CD14-positive monocyte (primary cell): ENCODE data around the gene ZBTB47. TPM values are rescaled to one million over a fixed set of nuclear protein-coding genes. Genes with fewer than 3 reads are reported as not detected.

Experiments
- DNase-seq, 3 donors: peaks; one replicate each; pipeline ENCODE4 v3.0.0-alpha.2; 2011 to 2022
- H2AFZ ChIP-seq: 2 replicates; pipeline ENCODE4 v1.6.0; 2012; ENCODE audit warnings: mild to moderate bottlenecking, low read depth, low read length, inconsistent platforms; ENCODE audit not compliant: insufficient read depth, poor library complexity, severe bottlenecking
- H3K27ac ChIP-seq, 2 donors: 1 replicate in 1 of 2; 2 replicates in 1 of 2; pipeline ENCODE4 v1.5.1; 2012 to 2013; ENCODE audit warnings: low read length in 2 of 2, control low read depth in 1 of 2, inconsistent platforms in 1 of 2, low read depth in 1 of 2, mild to moderate bottlenecking in 1 of 2
- H3K27me3 ChIP-seq, 2 donors: one replicate each; pipeline versions ENCODE4 v1.6.0 to v1.6.1; 2011 to 2013; ENCODE audit warnings: low read length in 2 of 2; ENCODE audit not compliant: control insufficient read depth in 2 of 2, insufficient read depth in 2 of 2
- H3K36me3 ChIP-seq, 2 donors: replicated peaks in 1 of 2; 1 replicate in 1 of 2; 2 replicates in 1 of 2; pipeline versions ENCODE4 v1.5.1 to v1.6.1; 2012 to 2013; ENCODE audit warnings: low read length in 2 of 2, control low read depth in 1 of 2, inconsistent platforms in 1 of 2, mild to moderate bottlenecking in 1 of 2; ENCODE audit not compliant: insufficient read depth in 2 of 2, control insufficient read depth in 1 of 2
- H3K4me1 ChIP-seq, 2 donors: 1 replicate in 1 of 2; 2 replicates in 1 of 2; pipeline versions ENCODE4 v1.5.1 to v1.6.1; 2012 to 2013; ENCODE audit warnings: low read length in 2 of 2, control low read depth in 1 of 2, inconsistent platforms in 1 of 2, mild to moderate bottlenecking in 1 of 2, moderate library complexity in 1 of 2; ENCODE audit not compliant: insufficient read depth in 2 of 2, control insufficient read depth in 1 of 2
- H3K4me2 ChIP-seq: replicated peaks from 2 replicates; pipeline ENCODE3; 2012; ENCODE audit warnings: low read length, moderate library complexity, mild to moderate bottlenecking; ENCODE audit not compliant: poor library complexity, severe bottlenecking; ENCODE audit errors: extremely low read depth
- H3K4me3 ChIP-seq, 3 experiments: fragments of 200-600 bp in 1 of 3; sonication (generic) in 1 of 3; replicated peaks in 1 of 3; 1 replicate in 2 of 3; 2 replicates in 1 of 3; pipeline ENCODE4 v1.5.1; 2011 to 2013; ENCODE audit warnings: low read length in 3 of 3, mild to moderate bottlenecking in 3 of 3, control low read depth in 2 of 3, low read depth in 2 of 3, inconsistent platforms in 1 of 3, moderate library complexity in 1 of 3
- H3K79me2 ChIP-seq: 2 replicates; pipeline ENCODE4 v1.6.0; 2012; ENCODE audit warnings: mild to moderate bottlenecking, control low read depth, inconsistent platforms, low read length, moderate library complexity; ENCODE audit not compliant: insufficient read depth
- H3K9ac ChIP-seq: 2 replicates; pipeline ENCODE4 v1.6.0; 2017; ENCODE audit warnings: low read length, mild to moderate bottlenecking; ENCODE audit not compliant: insufficient read depth, poor library complexity, severe bottlenecking
- H3K9me3 ChIP-seq, 2 donors: replicated peaks in 1 of 2; 1 replicate in 1 of 2; 2 replicates in 1 of 2; pipeline versions ENCODE4 v1.5.1 to v1.6.1; 2012 to 2013; ENCODE audit warnings: low read length in 2 of 2, control low read depth in 1 of 2; ENCODE audit not compliant: control insufficient read depth in 1 of 2, insufficient read depth in 1 of 2
- H4K20me1 ChIP-seq: 2 replicates; pipeline ENCODE4 v1.6.0; 2012; ENCODE audit warnings: mild to moderate bottlenecking, low read length, control low read depth, moderate library complexity; ENCODE audit not compliant: insufficient read depth
- H3K27ac Mint-ChIP-seq, 7 donors: one replicate each; pipeline ENCODE4 v1.8.0; 2020; ENCODE audit warnings: mild to moderate bottlenecking in 7 of 7, mixed read lengths in 7 of 7, moderate library complexity in 6 of 7, inconsistent platforms in 2 of 7
- H3K27me3 Mint-ChIP-seq, 3 donors: one replicate each; pipeline ENCODE4 v1.8.0; 2021 to 2022; ENCODE audit warnings: low read depth in 3 of 3, mild to moderate bottlenecking in 3 of 3, mixed read lengths in 3 of 3, moderate library complexity in 3 of 3, inconsistent platforms in 1 of 3
- H3K36me3 Mint-ChIP-seq, 2 donors: one replicate each; pipeline ENCODE4 v1.8.0; 2020; ENCODE audit warnings: mixed read lengths in 2 of 2, inconsistent platforms in 1 of 2, mild to moderate bottlenecking in 1 of 2
- H3K4me1 Mint-ChIP-seq: one replicate; pipeline ENCODE4 v1.8.0; 2020; ENCODE audit warnings: mild to moderate bottlenecking, mixed read lengths
- H3K4me3 Mint-ChIP-seq, 2 donors: one replicate each; pipeline ENCODE4 v1.8.0; 2020; ENCODE audit warnings: mild to moderate bottlenecking in 2 of 2, mixed read lengths in 2 of 2, moderate library complexity in 1 of 2
- H3K9me3 Mint-ChIP-seq, 7 donors: one replicate each; pipeline ENCODE4 v1.8.0; 2020 to 2022; ENCODE audit warnings: mixed read lengths in 7 of 7, mild to moderate bottlenecking in 6 of 7, moderate library complexity in 6 of 7, inconsistent platforms in 2 of 7
- CTCF ChIP-seq: fragments of 200-600 bp; IDR thresholded peaks from one replicate; pipeline ENCODE4 v1.8.0; 2022; ENCODE audit warnings: antibody characterized with exemption, mild to moderate bottlenecking
- WGBS: methylation state at CpG from one replicate; pipeline ENCODE4 v1.1.5; 2013; ENCODE audit warnings: missing lambda C conversion rate; ENCODE audit not compliant: insufficient coverage; 5-methylcytosine and 5-hydroxymethylcytosine counted together
- intact Hi-C, 2 donors: fragments of 100-400 bp; cut with micrococcal nuclease; formaldehyde crosslinking; loops; one replicate each; pipeline versions ENCODE4 v1.15.0 to v1.15.1; 2023
- polyA plus RNA-seq, 3 donors: library from polyadenylated mRNA; depleted of rRNA in 1 of 3; unstranded in 2 of 3; stranded (reverse) in 1 of 3; fragments of 300-500 nt in 2 of 3; fragments of >200 nt in 1 of 3; fragmentation: Illumina TruSeq in 2 of 3; gene quantifications; 1 replicate in 2 of 3; 2 replicates in 1 of 3; pipeline ENCODE4 v1.2.3, GENCODE V29; 2012 to 2021

The ZBTB47 gene
- polyA plus RNA-seq, 3 donors, result 0.35 to 9.8 (median 0.41) TPM

GRCh38 chr3:42661593-42662022 lies 8.1 kb downstream of the ZBTB47 start:
- Mint-ChIP-seq H3K27me3 (peaks cover 0 to 3% (median 1%) of the 10 kb centered on the region in 3 donors), H3K9me3 (peaks cover 0 to 3% (median 0%) of the 10 kb centered on the region in 7 donors), H3K4me1 (peaks cover 24% of the 10 kb centered on the region), H3K27ac (peak overlapping the region in 1 of 7 donors; percentile 15), H3K4me3 (no peak overlapping the region), H3K36me3 (peaks cover 22 to 49% of the 10 kb centered on the region in 2 donors)
- Histone ChIP-seq H4K20me1 (peaks cover 17% of the 10 kb centered on the region), H3K9me3 (no peaks in the 10 kb centered on the region), H3K27me3 (no peaks in the 10 kb centered on the region), H3K79me2 (peaks cover 6% of the 10 kb centered on the region), H3K36me3 (peaks cover 8 to 36% of the 10 kb centered on the region in 2 donors), H3K4me2 (no peak overlapping the region), H3K4me3 (no peak overlapping the region), H3K9ac (no peak overlapping the region), H2AFZ (no peak overlapping the region), H3K4me1 (peaks cover 9 to 22% of the 10 kb centered on the region in 2 donors), H3K27ac (no peak overlapping the region)
- no peak for DNase-seq
- WGBS, result 98% methylated on average over 4 of the region's 5 CpGs
- intact Hi-C loops, result no loop called here
- TF ChIP-seq CTCF, result no peak

- H3K79me2 ChIP-seq, result peaks cover 4% of the 10 kb centered on the region
- Mint-ChIP-seq H3K4me3 (no peak overlapping the region), H3K36me3 (peaks cover 22 to 49% of the 10 kb centered on the region in 2 donors), H3K9me3 (peaks cover 0 to 3% (median 0%) of the 10 kb centered on the region in 7 donors), H3K4me1 (peaks cover 23% of the 10 kb centered on the region), H3K27ac (no peak overlapping the region), H3K27me3 (peaks cover 0 to 3% (median 1%) of the 10 kb centered on the region in 3 donors)
- H3K9ac ChIP-seq, result no peak overlapping the region
- DNase-seq, result no peak
- H3K27me3 ChIP-seq, result no peaks in the 10 kb centered on the region
- intact Hi-C loops, result no loop called here
- peaks cover 14% of the 10 kb centered on the region for H4K20me1 ChIP-seq
- H3K4me1 ChIP-seq, result peaks cover 9 to 18% of the 10 kb centered on the region in 2 donors
- H3K36me3 ChIP-seq, result peaks cover 8 to 36% of the 10 kb centered on the region in 2 donors
- 97% methylated on average over 4 of the region's 7 CpGs for WGBS
- no peak overlapping the region for H3K4me3 ChIP-seq
- no peaks in the 10 kb centered on the region for H3K9me3 ChIP-seq
- TF ChIP-seq CTCF, result no peak
- H2AFZ ChIP-seq, result no peak overlapping the region
- H3K4me2 ChIP-seq, result no peak overlapping the region
- no peak overlapping the region for H3K27ac ChIP-seq
Observed at GRCh38 chr3:42662037-42662812, 8.7 kb downstream of the ZBTB47 start.
